UCSD-AML1 (cell line): ENCODE results near the gene MTARC1.
A peak's percentile ranks its signal among the peaks of the same experiment; 100 is the strongest.

Experiments
- DNase-seq: peaks from one replicate; lab custom pipeline; 2025; ENCODE audit not compliant: unreplicated experiment; lab: John Stamatoyannopoulos, UW

The MTARC1 gene

GRCh38 chr1:220769205-220769604 is 17.5 kb upstream of the MTARC1 start:
- DNase-seq = no peak

- peak; percentile 26 for DNase-seq
Observed at GRCh38 chr1:220770245-220770913, 16.3 kb upstream of the MTARC1 start.

GRCh38 chr1:220772846-220773245 is 13.9 kb upstream of the MTARC1 start:
- no peak for DNase-seq

- peak; percentile 21 for DNase-seq
Observed at GRCh38 chr1:220775240-220775853, 11.4 kb upstream of the MTARC1 start.

- no peak for DNase-seq
Observed at GRCh38 chr1:220776254-220776653, 10.5 kb upstream of the MTARC1 start.

- peak; percentile 73 for DNase-seq
Observed at GRCh38 chr1:220776720-220777326, 9.9 kb upstream of the MTARC1 start.

- DNase-seq = no peak
Observed at GRCh38 chr1:220783453-220783852, 3.3 kb upstream of the MTARC1 start.

- DNase-seq = no peak
Observed at GRCh38 chr1:220784751-220785150, 2.0 kb upstream of the MTARC1 start.

- no peak for DNase-seq
Observed at GRCh38 chr1:220785166-220786056, 1.3 kb upstream of the MTARC1 start.

GRCh38 chr1:220786057-220786336 is 716 bp upstream of the MTARC1 start:
- DNase-seq = no peak

GRCh38 chr1:220787069-220787619 is 431 bp downstream of the MTARC1 start:
- no peak for DNase-seq

GRCh38 chr1:220788900-220789299 is 2.2 kb downstream of the MTARC1 start:
- no peak for DNase-seq

GRCh38 chr1:220789532-220790147 is 2.9 kb downstream of the MTARC1 start:
- DNase-seq = no peak

GRCh38 chr1:220791285-220791684 is 4.6 kb downstream of the MTARC1 start:
- no peak for DNase-seq

GRCh38 chr1:220791956-220792355 is 5.2 kb downstream of the MTARC1 start:
- no peak for DNase-seq

- no peak for DNase-seq
Observed at GRCh38 chr1:220796530-220796929, 9.8 kb downstream of the MTARC1 start.

- no peak for DNase-seq
Observed at GRCh38 chr1:220797044-220797443, 10.3 kb downstream of the MTARC1 start.

GRCh38 chr1:220797553-220797952 is 10.8 kb downstream of the MTARC1 start:
- no peak for DNase-seq

GRCh38 chr1:220798338-220798737 is 11.6 kb downstream of the MTARC1 start:
- DNase-seq = no peak

- no peak for DNase-seq
Observed at GRCh38 chr1:220800262-220800661, 13.5 kb downstream of the MTARC1 start.
